Globus pallidus (tissue), 1 donor: ENCODE measurements around the gene GPBAR1.
A peak's percentile ranks its signal among the peaks of the same experiment; 100 is the strongest.

Source experiments
- DNase-seq: peaks from one replicate; pipeline ENCODE4 v3.0.0-alpha.2; 2015; ENCODE audit warnings: low spot score

GPBAR1 gene, protein sequence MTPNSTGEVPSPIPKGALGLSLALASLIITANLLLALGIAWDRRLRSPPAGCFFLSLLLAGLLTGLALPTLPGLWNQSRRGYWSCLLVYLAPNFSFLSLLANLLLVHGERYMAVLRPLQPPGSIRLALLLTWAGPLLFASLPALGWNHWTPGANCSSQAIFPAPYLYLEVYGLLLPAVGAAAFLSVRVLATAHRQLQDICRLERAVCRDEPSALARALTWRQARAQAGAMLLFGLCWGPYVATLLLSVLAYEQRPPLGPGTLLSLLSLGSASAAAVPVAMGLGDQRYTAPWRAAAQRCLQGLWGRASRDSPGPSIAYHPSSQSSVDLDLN

GRCh38 chr2:218260742-218261422 lies at the start of gene GPBAR1:
Gene GPBAR1, plus strand, starts transcription at chr2:218261015. Its CDS starts 1,710 bp downstream, at chr2:218262725.
- DNase-seq, result no peak

- no peak for DNase-seq
Observed at GRCh38 chr2:218214116-218214515, 46.7 kb upstream of the GPBAR1 start.

DNA sequence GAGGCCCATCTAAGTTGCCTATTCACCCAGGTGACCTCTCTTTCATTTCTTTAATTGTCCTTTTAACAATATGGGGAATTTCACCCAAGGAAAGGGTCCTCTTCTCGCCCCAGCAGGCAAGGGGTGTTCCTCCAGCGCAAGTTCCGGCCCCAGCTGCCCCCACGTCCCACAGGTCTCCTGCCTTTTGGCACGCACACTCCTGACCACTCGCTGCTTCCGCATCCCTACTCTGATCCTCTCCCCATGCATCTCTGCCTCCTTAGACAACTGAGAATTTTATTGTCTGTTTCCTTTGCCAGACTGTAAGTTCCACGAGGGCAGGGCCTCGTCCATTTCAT lies 44.5 kb upstream of the GPBAR1 start:
- no peak for DNase-seq

- DNase-seq, result peak; percentile 91
Observed at GRCh38 chr2:218216674-218217359, 44.0 kb upstream of the GPBAR1 start, which contains the start of gene ARPC2. Gene ARPC2, plus strand, starts transcription at chr2:218217189. Its CDS starts 282 bp downstream, at chr2:218217471.

DNA sequence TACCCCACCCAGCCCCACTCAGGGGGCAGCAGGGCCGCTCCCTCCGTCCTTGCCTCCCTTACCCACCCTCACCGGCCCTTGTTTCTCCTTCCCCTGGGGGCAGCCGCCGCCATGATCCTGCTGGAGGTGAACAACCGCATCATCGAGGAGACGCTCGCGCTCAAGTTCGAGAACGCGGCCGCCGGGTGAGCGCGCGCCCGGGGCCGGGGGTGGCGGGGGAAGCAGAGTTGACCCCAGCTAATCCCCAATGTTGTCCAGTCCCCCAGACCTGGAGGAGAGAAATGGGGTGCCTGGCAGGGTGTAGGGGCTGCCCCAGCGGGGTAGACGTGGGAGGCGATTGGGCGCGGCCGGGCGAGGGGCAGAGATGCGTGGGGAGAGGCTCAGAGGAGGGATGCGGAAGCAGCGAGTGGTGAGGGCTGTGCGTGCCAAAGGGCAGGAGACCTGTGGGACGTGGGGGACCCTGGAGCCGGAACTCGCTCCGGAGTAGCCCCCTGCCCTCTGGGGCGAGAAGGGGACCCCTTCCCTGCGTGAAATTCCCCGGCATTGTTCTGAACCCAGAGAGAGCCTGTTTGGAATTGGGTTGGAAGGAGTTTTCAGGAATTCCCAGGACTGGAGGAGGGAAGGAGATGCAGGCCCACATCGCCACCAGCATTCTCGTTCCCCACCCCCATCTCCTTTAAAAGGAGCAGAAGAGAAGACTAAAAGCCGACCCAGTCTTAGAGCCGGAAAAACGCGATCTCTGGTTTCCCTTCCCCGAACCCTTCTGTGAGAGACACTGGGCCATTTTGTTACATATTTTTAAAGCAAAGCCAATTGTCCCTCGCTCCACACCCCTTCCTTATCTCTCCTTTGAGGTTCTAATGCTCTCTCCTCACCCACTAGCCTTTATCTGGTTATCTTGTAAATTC lies 43.2 kb upstream of the GPBAR1 start:
- no peak for DNase-seq

DNA sequence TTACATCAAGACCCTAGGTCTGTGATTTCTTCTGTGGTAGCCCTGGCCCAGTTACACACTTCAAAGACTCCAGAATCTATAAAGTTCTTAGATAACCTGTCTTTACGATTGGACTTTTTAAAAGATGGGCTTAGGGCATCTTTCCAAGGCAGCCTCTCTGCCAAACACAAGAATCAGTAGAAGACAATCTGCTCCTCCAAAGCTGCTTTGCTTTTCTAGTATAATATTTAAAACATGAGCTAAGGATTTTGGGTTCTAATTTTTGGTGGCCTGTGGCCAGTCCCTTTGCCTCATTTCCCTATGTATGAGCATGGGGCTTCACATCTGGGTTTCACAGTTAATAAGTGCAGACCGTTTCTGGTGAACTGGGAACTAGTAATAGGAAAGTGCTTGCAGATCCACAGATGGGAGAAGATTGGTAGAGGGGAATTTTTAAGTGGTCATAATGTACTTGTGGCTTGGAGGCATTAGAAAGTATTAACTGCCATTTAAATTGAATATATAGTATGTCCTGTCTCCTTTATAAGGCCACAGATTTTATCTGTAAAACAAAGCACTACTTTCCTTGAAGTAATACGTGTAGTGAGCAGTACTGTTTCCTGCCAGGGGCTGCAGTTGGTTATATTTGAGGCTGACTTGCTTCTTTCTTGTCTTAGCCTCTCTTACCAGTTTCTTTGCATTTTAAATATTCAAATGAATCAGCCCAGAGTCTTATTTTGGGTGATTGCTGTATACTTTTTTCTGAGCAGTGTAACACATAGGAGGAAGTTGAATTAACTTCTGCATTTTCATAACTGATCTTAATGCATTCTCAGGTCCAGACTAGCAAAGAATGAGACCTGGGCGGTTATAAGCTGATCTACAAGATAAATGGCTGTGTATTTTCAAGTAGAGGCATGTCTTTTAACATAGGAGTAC lies 42.3 kb upstream of the GPBAR1 start:
- no peak for DNase-seq

- no peak for DNase-seq
Observed at GRCh38 chr2:218219934-218220333, 40.9 kb upstream of the GPBAR1 start.

DNA sequence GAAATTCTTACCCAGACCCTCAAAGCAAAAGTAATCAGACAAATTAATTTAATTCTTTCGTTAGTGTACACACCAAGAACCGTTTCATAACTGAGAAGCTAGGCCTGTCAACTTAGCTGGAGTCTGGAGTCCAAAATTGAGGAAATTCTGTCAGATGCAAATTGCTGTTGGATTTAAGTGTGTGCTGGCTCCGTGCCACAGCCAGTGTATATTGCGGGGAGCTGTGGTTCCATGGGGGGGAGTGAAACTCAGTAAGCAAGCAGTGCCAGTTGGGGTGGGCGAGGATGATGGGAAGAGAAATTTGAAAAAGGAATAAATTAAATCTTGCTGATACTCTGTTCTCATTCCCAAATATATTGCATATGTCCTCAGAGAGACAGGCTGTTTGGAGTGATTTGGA lies 39.8 kb upstream of the GPBAR1 start:
- no peak for DNase-seq

GRCh38 chr2:218223046-218223445 lies 37.8 kb upstream of the GPBAR1 start:
- DNase-seq, result no peak

GRCh38 chr2:218224186-218224585 lies 36.6 kb upstream of the GPBAR1 start:
- DNase-seq, result no peak

- no peak for DNase-seq
Observed at GRCh38 chr2:218226903-218227302, 33.9 kb upstream of the GPBAR1 start.

DNA sequence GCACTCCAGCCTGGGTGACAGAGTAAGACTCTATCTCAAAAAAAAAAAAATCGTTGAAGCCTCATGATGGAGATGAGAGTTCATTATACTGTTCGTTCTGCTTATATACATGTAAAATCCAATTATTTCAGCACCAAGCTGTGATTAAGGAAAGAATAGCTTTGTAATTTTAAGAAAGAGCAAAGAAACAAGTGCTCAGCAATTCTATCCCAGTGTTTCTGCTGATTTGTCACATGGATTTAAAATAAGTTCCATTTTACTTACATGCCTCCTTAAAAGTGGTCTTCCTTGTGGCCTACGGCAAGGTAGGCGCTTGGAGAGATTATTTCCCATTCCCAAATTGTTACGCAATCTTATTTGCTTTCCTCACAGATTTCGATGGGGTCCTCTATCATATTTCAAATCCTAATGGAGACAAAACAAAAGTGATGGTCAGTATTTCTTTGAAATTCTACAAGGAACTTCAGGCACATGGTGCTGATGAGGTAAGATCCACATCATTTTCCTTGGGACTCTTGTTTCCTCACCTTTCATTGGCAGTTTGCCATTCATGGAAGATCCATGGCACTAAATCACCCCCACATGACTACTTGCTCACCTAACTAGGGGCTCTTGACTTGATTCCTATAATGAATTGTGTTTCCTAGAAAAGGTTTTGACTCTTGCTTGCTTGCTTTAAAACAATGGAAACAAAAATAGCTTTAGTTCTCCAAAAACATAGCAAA lies 32.3 kb upstream of the GPBAR1 start:
- DNase-seq, result no peak

- peak; percentile 37 for DNase-seq
Observed at GRCh38 chr2:218229239-218229638, 31.6 kb upstream of the GPBAR1 start.

DNA sequence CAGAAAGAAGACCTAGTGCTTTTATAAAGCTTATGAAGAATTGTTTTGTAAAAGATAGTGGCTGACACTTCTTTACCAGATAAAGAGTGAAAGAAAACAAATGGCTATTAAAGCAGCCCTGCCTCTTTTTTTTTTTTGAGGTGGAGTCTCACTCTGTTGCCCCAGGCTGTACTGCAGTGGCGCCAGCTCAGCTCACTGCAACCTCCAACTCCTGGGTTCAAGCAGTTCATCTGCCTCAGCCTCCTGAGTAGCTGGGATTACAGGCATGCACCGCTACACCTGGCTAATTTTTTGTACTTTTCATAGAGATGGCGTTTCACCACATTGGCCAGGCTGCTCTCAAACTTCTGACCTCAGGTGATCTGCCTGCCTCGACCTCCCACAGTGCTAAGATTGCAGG lies 31.0 kb upstream of the GPBAR1 start:
- DNase-seq, result no peak

DNA sequence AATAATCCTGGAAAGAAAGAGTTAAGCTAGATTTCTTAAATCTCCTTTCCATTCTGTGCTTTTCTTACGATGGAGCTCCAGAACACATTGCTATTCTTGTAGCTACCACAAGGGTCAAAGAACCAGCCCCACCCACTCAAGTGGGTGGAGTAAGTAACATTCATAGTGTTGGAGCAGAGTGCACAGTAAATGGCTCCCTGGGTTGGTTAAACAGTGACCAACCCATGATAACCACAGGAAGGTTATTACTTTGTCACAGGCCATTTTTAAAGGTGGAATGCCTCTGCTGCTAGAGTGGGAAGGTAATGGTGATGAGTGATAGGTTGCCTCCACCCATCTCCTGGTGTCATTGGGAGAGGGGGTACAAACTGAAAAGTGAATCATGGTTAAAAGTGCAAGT lies 29.9 kb upstream of the GPBAR1 start:
- DNase-seq, result no peak

DNA sequence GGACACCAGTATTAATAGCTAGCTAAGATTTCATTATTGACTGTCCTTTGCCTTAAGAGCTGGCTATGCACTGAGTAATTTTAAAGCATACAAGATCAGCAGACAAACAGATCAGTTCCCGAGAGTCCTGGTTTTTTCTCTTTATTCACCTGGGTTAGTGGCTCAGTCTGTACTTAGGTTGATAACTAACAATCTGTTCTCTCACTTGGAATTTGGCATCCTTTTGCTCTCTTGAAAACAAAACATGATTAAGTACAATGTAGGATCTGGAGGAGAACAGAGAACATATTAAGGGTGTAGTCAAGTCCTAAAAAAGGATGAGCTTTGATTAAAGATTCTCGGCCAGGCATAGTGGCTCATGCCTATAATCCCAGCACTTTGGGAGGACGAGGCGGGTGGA lies 27.3 kb upstream of the GPBAR1 start:
- no peak for DNase-seq

GRCh38 chr2:218234521-218234920 lies 26.3 kb upstream of the GPBAR1 start:
- DNase-seq, result no peak

- DNase-seq, result no peak
Observed at GRCh38 chr2:218235017-218235416, 25.8 kb upstream of the GPBAR1 start.

DNA sequence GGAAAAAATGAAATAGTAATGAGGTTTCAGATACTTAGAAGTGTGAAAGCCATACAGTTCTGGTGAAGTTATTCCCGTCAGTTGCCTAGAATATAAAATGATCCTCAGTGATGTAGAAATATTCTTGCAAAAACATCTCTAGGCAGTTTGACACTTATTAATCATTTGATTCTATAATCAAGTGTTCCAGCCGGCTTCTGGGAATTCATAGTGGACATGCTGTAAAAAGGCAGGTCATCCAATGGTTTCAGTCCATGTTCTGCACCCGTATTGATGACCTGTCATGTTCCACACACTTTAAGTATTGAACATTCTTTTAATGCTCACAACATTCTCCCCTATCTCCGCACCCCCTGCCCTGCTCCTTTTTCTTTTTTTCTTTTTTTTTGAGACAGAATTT lies 24.0 kb upstream of the GPBAR1 start:
- no peak for DNase-seq

DNA sequence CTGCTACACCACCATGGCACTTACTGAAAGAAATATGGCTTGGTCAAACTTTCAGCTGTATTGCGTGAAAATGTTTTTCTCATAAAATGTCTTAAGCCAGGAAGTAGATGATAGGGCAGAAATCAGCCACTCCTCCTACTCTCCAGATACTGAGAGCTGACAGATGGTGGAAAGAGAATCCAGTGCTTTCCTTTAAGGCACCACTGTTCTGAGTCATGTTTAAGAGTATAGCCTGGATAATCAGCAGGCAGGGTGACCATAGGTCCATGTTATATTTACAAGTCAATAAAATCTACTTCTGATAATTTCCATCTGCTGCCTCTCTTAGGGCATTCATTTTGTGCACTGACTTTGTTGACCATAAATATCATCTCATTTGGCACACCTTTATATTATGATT lies 21.9 kb upstream of the GPBAR1 start:
- no peak for DNase-seq
